Activated naive CD8-positive, alpha-beta T cell treated with anti-CD3 and anti-CD28 coated beads, Interleukin-2, amount 10 ng/mL, durations not matched to agents 7 days and 5 days (primary cell): ENCODE results near the gene SLC26A4. TPM values are rescaled to one million over a fixed set of nuclear protein-coding genes. Genes with fewer than 3 reads are reported as not detected.
A peak's percentile ranks its signal among the peaks of the same experiment; 100 is the strongest.
"Not testable (repeated sequence)": the region's sequence is repeated elsewhere in the genome, so short reads cannot be mapped to it uniquely, and the experiment has no call there.

ENCODE experiments used
- ATAC-seq: fragments of 150-1000 bp; cut with Tn5 transposase; one replicate; pipeline ENCODE4 v1.10.0; 2021; ENCODE audit warnings: low read depth, moderate library complexity
- POLR2A ChIA-PET: fragments of 350-600 bp; sonication (Branson Sonifier 250); formaldehyde crosslinking; loops from one replicate; lab custom pipeline; 2021; ENCODE audit warnings: antibody characterized with exemption; lab: Charles Lee
- DNase-seq: peaks from one replicate; pipeline ENCODE4 v3.0.0; 2021
- H3K27ac Mint-ChIP-seq: one replicate; pipeline ENCODE4 v1.8.0; 2022; ENCODE audit warnings: mild to moderate bottlenecking, mixed read lengths
- H3K27me3 Mint-ChIP-seq: one replicate; pipeline ENCODE4 v1.8.0; 2022; ENCODE audit warnings: mild to moderate bottlenecking, moderate library complexity, mixed read lengths
- H3K36me3 Mint-ChIP-seq: one replicate; pipeline ENCODE4 v1.8.0; 2021; ENCODE audit warnings: mild to moderate bottlenecking, mixed read lengths
- H3K4me1 Mint-ChIP-seq: one replicate; pipeline ENCODE4 v1.8.0; 2021; ENCODE audit warnings: mixed read lengths
- H3K4me3 Mint-ChIP-seq: one replicate; pipeline ENCODE4 v1.8.0; 2022; ENCODE audit warnings: mild to moderate bottlenecking, moderate library complexity, mixed read lengths
- H3K9me3 Mint-ChIP-seq: one replicate; pipeline ENCODE4 v1.8.0; 2021; ENCODE audit warnings: mixed read lengths
- total RNA-seq, 2 experiments: library from RNA; stranded (reverse); gene quantifications; one replicate each; pipeline ENCODE4 v1.2.3, GENCODE V29; 2021

SLC26A4 gene
- total RNA-seq, 2 experiments from 2014 or later, result 0.17 to 0.97 TPM

- Mint-ChIP-seq H3K4me1 (peaks cover 35% of the 10 kb centered on the region), H3K27ac (peak overlapping the region; percentile 75), H3K27me3 (peaks cover 4% of the 10 kb centered on the region), H3K9me3 (peaks cover 6% of the 10 kb centered on the region), H3K4me3 (peak overlapping the region; percentile 70), H3K36me3 (peaks cover 23% of the 10 kb centered on the region)
- POLR2A ChIA-PET, result no interaction called here
- ATAC-seq (peak; percentile 58), DNase-seq (no peak)
Observed at GRCh38 chr7:107638594-107638993, 22.0 kb upstream of the SLC26A4 start.

- peak overlapping the region; percentile 75 for H3K27ac Mint-ChIP-seq
Observed at GRCh38 chr7:107639070-107639469, 21.6 kb upstream of the SLC26A4 start.

GRCh38 chr7:107641676-107642075, 19.0 kb upstream of the SLC26A4 start:
- DNase-seq (no peak), ATAC-seq (no peak)
- Mint-ChIP-seq H3K4me3 (no peak overlapping the region), H3K27ac (no peak overlapping the region), H3K9me3 (peaks cover 7% of the 10 kb centered on the region), H3K4me1 (peaks cover 27% of the 10 kb centered on the region), H3K27me3 (peaks cover 4% of the 10 kb centered on the region), H3K36me3 (peaks cover 16% of the 10 kb centered on the region)
- POLR2A ChIA-PET, result no interaction called here

More at GRCh38 chr7:107639070-107639469, 21.6 kb upstream of the SLC26A4 start:
- Mint-ChIP-seq H3K4me3 (peak overlapping the region; percentile 70), H3K4me1 (peaks cover 34% of the 10 kb centered on the region), H3K36me3 (peaks cover 21% of the 10 kb centered on the region)
- POLR2A ChIA-PET, H3K27me3 Mint-ChIP-seq, ATAC-seq, DNase-seq, H3K9me3 Mint-ChIP-seq: not testable (repeated sequence)

GRCh38 chr7:107642501-107642900, 18.1 kb upstream of the SLC26A4 start:
- no peak for ATAC-seq
- Mint-ChIP-seq H3K9me3 (peaks cover 6% of the 10 kb centered on the region), H3K27me3 (peaks cover 4% of the 10 kb centered on the region)

GRCh38 chr7:107643407-107643806, 17.2 kb upstream of the SLC26A4 start:
- Mint-ChIP-seq H3K9me3 (peaks cover 5% of the 10 kb centered on the region), H3K4me1 (peaks cover 22% of the 10 kb centered on the region), H3K27ac (no peak overlapping the region), H3K36me3 (peaks cover 9% of the 10 kb centered on the region), H3K4me3 (no peak overlapping the region), H3K27me3 (peaks cover 4% of the 10 kb centered on the region)
- no peak for DNase-seq
- no peak for ATAC-seq
- POLR2A ChIA-PET, result no interaction called here

More at GRCh38 chr7:107642501-107642900, 18.1 kb upstream of the SLC26A4 start:
- Mint-ChIP-seq H3K36me3 (peaks cover 16% of the 10 kb centered on the region), H3K4me1 (peaks cover 27% of the 10 kb centered on the region), H3K4me3 (no peak overlapping the region), H3K27ac (no peak overlapping the region)
- DNase-seq, result no peak
- POLR2A ChIA-PET, result no interaction called here

- peaks cover 8% of the 10 kb centered on the region for H3K36me3 Mint-ChIP-seq
- no peak for ATAC-seq
Observed at GRCh38 chr7:107643938-107644308, 16.7 kb upstream of the SLC26A4 start.

GRCh38 chr7:107644309-107644974, 16.2 kb upstream of the SLC26A4 start:
- DNase-seq (no peak), ATAC-seq (no peak)
- Mint-ChIP-seq H3K9me3 (peaks cover 5% of the 10 kb centered on the region), H3K4me1 (peaks cover 12% of the 10 kb centered on the region), H3K36me3 (peaks cover 8% of the 10 kb centered on the region), H3K4me3 (peak overlapping the region; percentile 45), H3K27ac (peak overlapping the region; percentile 8), H3K27me3 (peaks cover 6% of the 10 kb centered on the region)
- POLR2A ChIA-PET, result no interaction called here

More at GRCh38 chr7:107643938-107644308, 16.7 kb upstream of the SLC26A4 start:
- no peak for DNase-seq
- POLR2A ChIA-PET, result no interaction called here
- H3K4me3 Mint-ChIP-seq, result peak overlapping the region; percentile 45
- H3K9me3 Mint-ChIP-seq, result peaks cover 5% of the 10 kb centered on the region
- peak overlapping the region; percentile 8 for H3K27ac Mint-ChIP-seq
- peaks cover 17% of the 10 kb centered on the region for H3K4me1 Mint-ChIP-seq
- H3K27me3 Mint-ChIP-seq, result peaks cover 4% of the 10 kb centered on the region

GRCh38 chr7:107652642-107653041, 8.0 kb upstream of the SLC26A4 start:
- no peak overlapping the region for H3K4me3 Mint-ChIP-seq
- no peak for ATAC-seq
- H3K27ac Mint-ChIP-seq, result no peak overlapping the region
- peaks cover 9% of the 10 kb centered on the region for H3K36me3 Mint-ChIP-seq
- peaks cover 14% of the 10 kb centered on the region for H3K4me1 Mint-ChIP-seq
- POLR2A ChIA-PET, result no interaction called here
- H3K9me3 Mint-ChIP-seq, result peaks cover 6% of the 10 kb centered on the region
- no peak for DNase-seq
- H3K27me3 Mint-ChIP-seq, result peaks cover 9% of the 10 kb centered on the region

GRCh38 chr7:107658467-107658866, 2.2 kb upstream of the SLC26A4 start:
- Mint-ChIP-seq H3K27me3 (peaks cover 8% of the 10 kb centered on the region), H3K27ac (no peak overlapping the region), H3K36me3 (no peaks in the 10 kb centered on the region), H3K9me3 (no peaks in the 10 kb centered on the region), H3K4me3 (no peak overlapping the region), H3K4me1 (peaks cover 41% of the 10 kb centered on the region)
- POLR2A ChIA-PET, result no interaction called here
- DNase-seq (no peak), ATAC-seq (no peak)

GRCh38 chr7:107659666-107660065, 962 bp upstream of the SLC26A4 start:
- POLR2A ChIA-PET, result interaction anchor here (0.6 to 1.7 kb wide), 4 partner anchors 60 to 490 kb away, joined by 3 to 4 read pairs (median 4); no protein-coding TSS in a partner anchor
- H3K36me3 Mint-ChIP-seq, result no peaks in the 10 kb centered on the region
- H3K9me3 Mint-ChIP-seq, result no peaks in the 10 kb centered on the region
- H3K27ac Mint-ChIP-seq, result peak overlapping the region; percentile 83
- peaks cover 35% of the 10 kb centered on the region for H3K4me1 Mint-ChIP-seq
- ATAC-seq (peak; percentile 79), DNase-seq (no peak)
- H3K4me3 Mint-ChIP-seq, result peak overlapping the region; percentile 95
- peaks cover 9% of the 10 kb centered on the region for H3K27me3 Mint-ChIP-seq

- H3K9me3 Mint-ChIP-seq, result no peaks in the 10 kb centered on the region
- peak overlapping the region; percentile 95 for H3K4me3 Mint-ChIP-seq
- POLR2A ChIA-PET, result interaction anchor here (0.6 to 2.5 kb wide), 6 partner anchors 46 to 492 kb away, joined by 3 to 11 read pairs (median 4); partner anchors contain the start of genes BCAP29, COG5, DUS4L and HBP1
- ATAC-seq (peak; percentile 65), DNase-seq (peak; percentile 72)
- peaks cover 27% of the 10 kb centered on the region for H3K4me1 Mint-ChIP-seq
- peaks cover 10% of the 10 kb centered on the region for H3K27me3 Mint-ChIP-seq
- H3K36me3 Mint-ChIP-seq, result no peaks in the 10 kb centered on the region
- peak overlapping the region; percentile 83 for H3K27ac Mint-ChIP-seq
Observed at GRCh38 chr7:107661081-107661864, 645 bp downstream of the SLC26A4 start.

GRCh38 chr7:107661865-107662379, 1.3 kb downstream of the SLC26A4 start:
- Mint-ChIP-seq H3K4me3 (peak overlapping the region; percentile 95), H3K27me3 (peaks cover 8% of the 10 kb centered on the region), H3K36me3 (no peaks in the 10 kb centered on the region), H3K4me1 (peaks cover 27% of the 10 kb centered on the region), H3K9me3 (no peaks in the 10 kb centered on the region), H3K27ac (no peak overlapping the region)
- POLR2A ChIA-PET, result interaction anchor here (0.6 to 2.5 kb wide), 4 partner anchors 81 to 490 kb away, joined by 3 to 11 read pairs (median 6); partner anchors contain the start of genes BCAP29, COG5 and DUS4L
- DNase-seq, result no peak
- no peak for ATAC-seq

- no peak overlapping the region for H3K27ac Mint-ChIP-seq
Observed at GRCh38 chr7:107663196-107663595, 2.6 kb downstream of the SLC26A4 start.

More at GRCh38 chr7:107663196-107663595, 2.6 kb downstream of the SLC26A4 start:
- DNase-seq (no peak), ATAC-seq (no peak)
- H3K9me3 Mint-ChIP-seq, result no peaks in the 10 kb centered on the region
- POLR2A ChIA-PET, result no interaction called here
- peaks cover 27% of the 10 kb centered on the region for H3K4me1 Mint-ChIP-seq
- H3K36me3 Mint-ChIP-seq, result no peaks in the 10 kb centered on the region
- H3K4me3 Mint-ChIP-seq, result no peak overlapping the region
- H3K27me3 Mint-ChIP-seq, result peaks cover 8% of the 10 kb centered on the region
